Measurements from ENCODE around the gene MIA3.
"Not testable (repeated sequence)": the region's sequence is repeated elsewhere in the genome, so short reads cannot be mapped to it uniquely, and the experiment has no call there.

Gene MIA3

GRCh38 chr1:222623458-222623857 is 5.6 kb downstream of the MIA3 start:
- no peak for DNase-seq

GRCh38 chr1:222624214-222624613 is 6.3 kb downstream of the MIA3 start:
- no peak for DNase-seq

DNA sequence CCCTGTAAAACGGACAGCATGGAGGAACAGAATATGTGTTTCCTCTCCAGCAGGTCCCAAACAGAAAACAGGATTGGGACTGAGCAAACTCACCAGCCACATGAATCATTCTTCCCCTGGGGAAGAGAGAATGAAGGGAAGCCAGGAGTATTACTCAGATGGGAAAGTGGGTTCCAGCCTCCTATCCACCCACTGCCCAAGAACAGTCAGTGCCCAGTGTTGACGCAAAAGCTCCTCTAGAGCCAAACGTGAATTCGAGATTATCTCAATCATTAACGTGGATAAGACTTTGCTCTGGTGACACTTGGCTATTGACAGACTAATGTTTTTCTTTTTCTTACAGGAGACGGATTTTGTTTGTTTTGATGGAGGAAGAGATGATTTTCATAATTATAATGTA is 9.3 kb downstream of the MIA3 start:
- DNase-seq = no peak

- no peak for DNase-seq
Measured at GRCh38 chr1:222629921-222630535, 12.1 kb downstream of the MIA3 start.

GRCh38 chr1:222631611-222632208 is 13.8 kb downstream of the MIA3 start:
- DNase-seq = no peak

DNA sequence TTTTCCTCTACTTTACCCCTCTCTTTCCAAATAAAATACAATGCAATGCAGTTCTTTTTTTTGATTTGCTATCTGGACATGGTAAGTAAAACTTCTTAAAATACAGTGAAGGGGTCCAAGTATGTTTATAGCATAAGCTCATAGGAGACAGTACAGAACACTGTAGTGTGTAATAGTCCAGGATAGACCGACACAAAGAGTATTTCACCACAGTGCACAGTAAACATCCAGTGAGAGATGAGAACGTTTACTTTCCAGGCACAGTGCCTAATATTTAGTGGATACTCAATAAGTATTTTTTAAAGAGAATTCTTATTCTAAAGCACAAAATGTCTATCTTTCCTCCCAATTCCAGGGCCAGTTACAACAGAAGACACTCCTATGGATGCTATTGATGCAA is 14.9 kb downstream of the MIA3 start:
- DNase-seq = no peak

GRCh38 chr1:222634180-222635013 is 16.5 kb downstream of the MIA3 start:
- DNase-seq = no peak

- DNase-seq = no peak
Measured at GRCh38 chr1:222641269-222641948, 23.5 kb downstream of the MIA3 start.

GRCh38 chr1:222642468-222642867 is 24.6 kb downstream of the MIA3 start:
- DNase-seq = no peak

- no peak for DNase-seq
Measured at GRCh38 chr1:222643606-222643937, 25.7 kb downstream of the MIA3 start.

GRCh38 chr1:222643938-222644635 is 26.2 kb downstream of the MIA3 start:
- DNase-seq = peak; percentile 97

GRCh38 chr1:222644636-222644980 is 26.7 kb downstream of the MIA3 start:
- no peak for DNase-seq

GRCh38 chr1:222652676-222653075 is 34.8 kb downstream of the MIA3 start:
- DNase-seq = no peak

GRCh38 chr1:222653178-222653827 is 35.4 kb downstream of the MIA3 start:
- no peak for DNase-seq

- peak; percentile 64 for DNase-seq
Measured at GRCh38 chr1:222654849-222655248, 37.0 kb downstream of the MIA3 start.

DNA sequence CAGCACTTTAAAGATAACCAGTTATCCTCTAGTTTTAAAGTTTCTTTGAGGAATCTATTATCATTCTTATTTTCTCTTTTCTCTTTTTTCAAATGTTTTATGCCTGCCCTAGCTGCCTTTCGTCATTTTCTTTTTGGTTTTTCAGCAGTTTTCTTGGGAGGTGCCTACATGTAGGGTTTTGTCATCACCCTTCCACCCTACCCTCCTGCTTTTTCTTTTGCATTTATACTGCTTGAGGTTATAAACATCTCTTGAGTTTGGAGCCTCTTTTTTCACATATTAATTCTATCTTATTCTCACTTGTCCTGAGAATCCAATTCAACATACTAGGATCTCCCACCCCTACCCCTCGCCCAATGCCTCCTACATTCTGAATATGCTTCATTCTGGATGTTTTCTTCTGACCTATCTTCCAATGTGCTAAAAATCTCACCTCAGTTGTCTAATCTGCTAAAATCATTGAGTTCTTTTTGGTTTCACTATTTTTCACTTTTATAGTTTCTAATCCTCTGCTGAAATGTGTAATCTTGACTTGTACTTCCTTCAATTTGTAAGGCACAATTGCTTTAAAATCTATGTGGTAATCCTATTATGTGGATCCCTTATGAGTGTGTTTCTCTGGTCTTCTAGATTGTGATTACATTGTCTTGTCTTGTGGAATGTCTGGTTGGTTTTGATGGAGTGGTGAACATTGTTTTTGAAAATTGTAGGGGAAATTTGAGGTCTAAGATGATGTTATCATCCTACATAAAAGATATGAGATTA is 38.7 kb downstream of the MIA3 start:
- no peak for DNase-seq

DNA sequence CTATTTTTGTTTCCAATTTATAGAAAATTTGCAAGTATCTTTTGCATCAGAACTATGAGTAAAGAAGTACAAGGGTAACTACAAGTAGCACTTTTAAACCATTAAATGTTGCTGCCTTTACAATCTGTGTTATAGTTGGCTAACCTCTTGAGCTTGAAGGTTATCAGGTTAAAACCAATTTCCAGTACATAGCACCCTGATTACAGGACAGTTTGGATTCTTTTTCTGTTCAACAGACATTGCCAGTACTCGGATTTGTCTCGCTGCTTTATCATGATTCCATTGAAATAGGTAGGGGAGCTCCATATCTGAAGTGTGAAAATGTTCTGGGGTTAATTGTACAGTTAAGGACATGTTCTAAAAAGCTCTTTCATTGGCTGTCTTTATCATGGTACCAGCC is 40.0 kb downstream of the MIA3 start:
- DNase-seq = no peak

GRCh38 chr1:222663431-222663934 is 45.6 kb downstream of the MIA3 start:
- no peak for DNase-seq

DNA sequence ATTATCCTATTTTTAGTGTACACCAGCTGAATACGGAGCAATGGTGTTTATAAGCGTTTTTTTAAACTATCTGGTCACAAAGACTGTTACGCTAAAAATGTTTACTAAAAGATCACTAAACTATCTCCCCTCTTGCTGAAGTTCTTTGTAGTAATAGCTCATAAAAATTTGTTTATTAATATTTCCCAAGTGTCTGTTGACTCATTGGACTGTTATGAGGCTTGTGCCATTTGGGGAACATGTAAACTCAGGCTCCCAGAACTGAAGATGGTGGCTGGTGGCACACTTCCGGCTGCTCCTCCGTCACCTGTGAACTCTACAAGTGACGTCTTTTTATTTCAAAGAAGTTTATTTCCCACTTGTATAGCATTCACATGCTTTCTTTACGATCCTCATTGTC is 48.1 kb downstream of the MIA3 start:
- DNase-seq = no peak

- not testable (repeated sequence) for DNase-seq
Measured at GRCh38 chr1:222668184-222668583, 50.3 kb downstream of the MIA3 start.

- DNase-seq = not testable (repeated sequence)
Measured at GRCh38 chr1:222669107-222669506, 51.2 kb downstream of the MIA3 start.

DNA sequence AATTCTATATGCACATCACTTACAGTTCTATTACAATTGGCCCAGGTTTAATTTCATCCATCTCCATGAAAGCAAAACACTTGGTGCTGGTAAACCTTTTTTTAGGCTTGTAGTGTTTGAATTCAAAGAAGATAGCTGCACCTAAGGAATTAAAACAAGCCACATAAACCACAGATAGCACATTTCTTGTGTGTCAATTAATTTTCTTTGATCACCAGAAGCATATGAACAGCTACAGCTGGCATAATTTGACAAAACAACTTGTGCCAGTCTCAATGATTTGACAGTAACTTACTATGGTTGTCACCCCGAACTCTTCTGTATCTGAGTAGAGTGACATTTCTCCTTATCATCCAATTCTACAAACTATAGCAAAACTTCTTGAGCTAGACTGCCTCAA is 52.2 kb downstream of the MIA3 start:
- no peak for DNase-seq
